NB4 (cell line): ENCODE results near the gene TAS2R40.

Experiments used
- CTCF ChIP-seq: IDR thresholded peaks from one replicate; pipeline ENCODE4 v1.5.1; 2012; ENCODE audit warnings: low read depth, low read length
- MAX ChIP-seq: IDR thresholded peaks from 2 replicates; pipeline ENCODE4 v1.6.1; 2011; ENCODE audit warnings: low read depth, low read length
- MYC ChIP-seq: IDR thresholded peaks from 2 replicates; pipeline ENCODE4 v1.6.1; 2011; ENCODE audit warnings: low read depth, low read length
- POLR2A ChIP-seq: IDR thresholded peaks from 2 replicates; pipeline ENCODE4 v1.6.1; 2011; ENCODE audit warnings: mild to moderate bottlenecking; ENCODE audit not compliant: insufficient read length; ENCODE audit errors: extremely low read depth

GRCh38 chr7:143255564-143255963, 33.7 kb downstream of the TAS2R40 start:
- TF ChIP-seq CTCF (no peak), MAX (no peak), POLR2A (no peak), MYC (no peak)
